ENCODE data around the gene KIF3C. TPM values are rescaled to one million over a fixed set of nuclear protein-coding genes. Genes with fewer than 3 reads are reported as not detected.

Gene KIF3C
- total and polyA plus RNA-seq, 12 donors, result 2.8 to 22.8 (median 9.8) TPM

GRCh38 chr2:25877431-25878360 lies 104.6 kb downstream of the KIF3C start:
- Histone ChIP-seq H3K4me1 (replicated peaks in 1 of 2) (peaks cover 8 to 21% of the 10 kb centered on the region in 2 donors), H3K27ac (peak overlapping the region; percentile 83 to 98 (median 98)), H3K36me3 (replicated peaks in 1 of 2) (no peaks in the 10 kb centered on the region), H3K27me3 (peaks cover 3% of the 10 kb centered on the region), H3K4me3 (peak overlapping the region; percentile 70 to 93 (median 82)), H3K9me3 (replicated peaks in 1 of 3) (no peaks in the 10 kb centered on the region)
- 0 to 1% (median 0%) methylated on average over 49 to 64 of the region's 64 CpGs for WGBS, 4 donors
- TF ChIP-seq POLR2A (IDR thresholded peaks at IDR 0.05) (peak in 1 of 2 donors; percentile 42), CTCF (IDR thresholded peaks at IDR 0.05) (no peak)
- peak; percentile 53 to 73 (median 59) for DNase-seq
- intact Hi-C loops (cut with DNase I), result no loop called here

Small RNA genes lying within 50 kb of the gene (small RNA-seq; reads per million reads assigned to genes)
- gene NDUFB4P4 (0 reads per million in 2 donors), gene UQCRHP2 (0 reads per million in 2 donors)

Other genes starting within 250 kb of the KIF3C start
- gene ASXL2, start 104.0 kb downstream of the KIF3C start, total RNA-seq, result 10 to 100 TPM; 13.8 to 41.8 (median 25.5) TPM
- 10 to 100 TPM in 1 of 3 donors, 1 to 10 TPM in 2; 1.4 to 23.4 (median 2.4) TPM for gene ASXL2, start 104.0 kb downstream of the KIF3C start, polyA plus RNA-seq
- 100 to 1,000 TPM in 7 of 9 donors, 10 to 100 TPM in 2; 84.0 to 258 (median 154) TPM for gene RAB10, start 51.6 kb upstream of the KIF3C start, total RNA-seq
- gene RAB10, start 51.6 kb upstream of the KIF3C start, polyA plus RNA-seq, result 100 to 1,000 TPM in 1 of 3 donors, 10 to 100 TPM in 2; 31.8 to 369 (median 36.5) TPM
- 1 to 10 TPM in 7 of 9 donors, under 1 TPM in 1, not detected in 1; 0.55 to 2.5 (median 1.6) TPM for gene GAREM2, start 190.6 kb upstream of the KIF3C start, total RNA-seq
- gene GAREM2, start 190.6 kb upstream of the KIF3C start, polyA plus RNA-seq, result 1 to 10 TPM in 1 of 3 donors, under 1 TPM in 2; 0.57 to 1.0 (median 0.77) TPM

Measured in adrenal gland (tissue), 12 donors.